ENCODE measurements around the gene TCL1A.
"Not testable (repeated sequence)": the region's sequence is repeated elsewhere in the genome, so short reads cannot be mapped to it uniquely, and the experiment has no call there.

TCL1A gene

DNA sequence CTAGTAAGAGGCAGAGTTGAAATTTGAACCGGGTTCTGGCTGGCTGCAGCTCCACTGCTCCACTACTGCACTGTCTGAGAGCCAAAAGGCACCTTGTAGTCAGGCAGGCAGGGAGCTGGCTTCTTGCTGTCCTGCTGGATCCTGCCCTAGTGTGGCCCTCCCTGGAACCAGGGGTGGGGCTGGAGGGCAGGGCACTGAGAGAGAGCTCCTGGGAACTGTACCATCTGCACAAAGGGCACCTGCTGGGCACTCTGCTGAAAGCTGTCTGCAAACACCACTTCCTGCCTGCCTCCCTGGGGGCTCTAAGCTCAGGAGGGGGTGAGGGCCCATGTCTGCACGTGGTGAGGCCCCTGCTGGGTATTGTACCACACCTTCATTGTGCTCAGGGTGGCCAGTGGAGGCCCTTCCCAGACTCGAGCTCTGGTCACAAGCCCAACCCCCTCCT, 46.7 kb downstream of the TCL1A start:
- H3K27ac ChIP-seq: no peak overlapping the region

DNA sequence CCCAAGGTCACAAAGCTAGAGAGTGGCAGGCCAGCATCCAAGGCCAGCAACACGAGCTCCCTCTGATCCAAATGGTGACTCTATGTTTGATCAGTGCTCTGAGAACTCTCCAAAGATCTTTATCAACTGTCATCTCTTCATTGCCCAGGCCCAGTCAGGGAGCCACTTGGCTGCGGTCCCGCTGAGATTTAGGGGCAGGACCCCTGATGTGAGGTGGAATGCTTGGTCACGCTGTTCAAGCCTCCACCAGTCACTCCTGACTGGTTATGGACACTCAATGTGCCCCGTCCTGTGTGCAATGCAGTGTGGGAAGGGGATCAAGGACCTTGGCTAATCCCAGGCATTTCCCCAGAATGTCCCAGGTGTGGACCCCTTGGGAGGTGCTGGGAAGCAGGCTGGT, 47.5 kb downstream of the TCL1A start:
- Histone ChIP-seq H3K4me3 (no peak overlapping the region), H3K27ac (no peak overlapping the region)
- TF ChIP-seq, protein P1, sequence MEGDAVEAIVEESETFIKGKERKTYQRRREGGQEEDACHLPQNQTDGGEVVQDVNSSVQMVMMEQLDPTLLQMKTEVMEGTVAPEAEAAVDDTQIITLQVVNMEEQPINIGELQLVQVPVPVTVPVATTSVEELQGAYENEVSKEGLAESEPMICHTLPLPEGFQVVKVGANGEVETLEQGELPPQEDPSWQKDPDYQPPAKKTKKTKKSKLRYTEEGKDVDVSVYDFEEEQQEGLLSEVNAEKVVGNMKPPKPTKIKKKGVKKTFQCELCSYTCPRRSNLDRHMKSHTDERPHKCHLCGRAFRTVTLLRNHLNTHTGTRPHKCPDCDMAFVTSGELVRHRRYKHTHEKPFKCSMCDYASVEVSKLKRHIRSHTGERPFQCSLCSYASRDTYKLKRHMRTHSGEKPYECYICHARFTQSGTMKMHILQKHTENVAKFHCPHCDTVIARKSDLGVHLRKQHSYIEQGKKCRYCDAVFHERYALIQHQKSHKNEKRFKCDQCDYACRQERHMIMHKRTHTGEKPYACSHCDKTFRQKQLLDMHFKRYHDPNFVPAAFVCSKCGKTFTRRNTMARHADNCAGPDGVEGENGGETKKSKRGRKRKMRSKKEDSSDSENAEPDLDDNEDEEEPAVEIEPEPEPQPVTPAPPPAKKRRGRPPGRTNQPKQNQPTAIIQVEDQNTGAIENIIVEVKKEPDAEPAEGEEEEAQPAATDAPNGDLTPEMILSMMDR (IDR thresholded peaks at IDR 0.05): no peak
- DNase-seq (ENCODE audit: low spot score): no peak

More for the DNA sequence above, 46.7 kb downstream of the TCL1A start:
- no peak for DNase-seq (ENCODE audit: low spot score)
- no peak overlapping the region for H3K4me3 ChIP-seq
- TF ChIP-seq, protein P1 (IDR thresholded peaks at IDR 0.05): no peak

DNA sequence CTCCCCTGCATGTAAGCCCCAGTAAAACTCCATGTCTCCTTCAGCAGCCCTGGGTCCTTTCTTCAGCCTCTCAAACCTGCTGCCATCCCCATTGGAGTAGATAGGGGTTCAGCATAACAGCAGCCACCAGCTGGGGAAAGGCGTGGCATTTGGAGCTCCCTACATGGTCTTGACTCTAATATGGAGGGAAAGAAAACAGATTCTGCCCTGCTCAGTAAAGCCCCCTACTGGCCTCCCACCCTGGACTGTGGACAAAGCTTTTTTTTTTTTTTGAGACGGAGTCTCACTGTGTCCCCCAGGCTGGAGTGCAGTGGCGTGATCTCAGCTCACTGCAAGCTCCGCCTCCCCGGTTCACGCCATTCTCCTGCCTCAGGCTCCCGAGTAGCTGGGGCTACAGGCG, 48.4 kb downstream of the TCL1A start:
- not testable (repeated sequence) for H3K27ac ChIP-seq; DNase-seq (ENCODE audit: low spot score); H3K4me3 ChIP-seq

DNA sequence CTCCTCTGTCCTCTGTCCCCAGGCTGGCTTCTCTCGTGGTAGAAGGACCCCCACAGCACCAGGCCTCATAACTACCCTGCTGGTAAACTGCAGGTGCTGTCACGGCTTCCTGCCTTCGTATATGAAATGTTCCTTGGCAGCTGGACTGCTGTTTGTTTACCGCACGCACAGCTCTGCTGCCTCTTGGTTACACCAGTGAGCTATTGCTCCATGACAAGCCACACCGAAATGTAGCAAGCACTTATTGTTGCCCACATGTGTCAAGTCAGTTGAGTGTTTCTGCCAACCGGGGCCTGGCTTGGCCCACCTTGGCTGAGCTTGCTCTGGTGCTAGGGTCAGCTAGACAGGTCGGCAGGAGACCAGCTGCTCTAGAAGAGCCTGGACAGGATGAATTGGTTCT, 49.4 kb downstream of the TCL1A start:
- no peak for DNase-seq (ENCODE audit: low spot score)
- Histone ChIP-seq H3K4me3 (no peak overlapping the region), H3K27ac (no peak overlapping the region)
- TF ChIP-seq, protein P1 (IDR thresholded peaks at IDR 0.05): no peak

DNA sequence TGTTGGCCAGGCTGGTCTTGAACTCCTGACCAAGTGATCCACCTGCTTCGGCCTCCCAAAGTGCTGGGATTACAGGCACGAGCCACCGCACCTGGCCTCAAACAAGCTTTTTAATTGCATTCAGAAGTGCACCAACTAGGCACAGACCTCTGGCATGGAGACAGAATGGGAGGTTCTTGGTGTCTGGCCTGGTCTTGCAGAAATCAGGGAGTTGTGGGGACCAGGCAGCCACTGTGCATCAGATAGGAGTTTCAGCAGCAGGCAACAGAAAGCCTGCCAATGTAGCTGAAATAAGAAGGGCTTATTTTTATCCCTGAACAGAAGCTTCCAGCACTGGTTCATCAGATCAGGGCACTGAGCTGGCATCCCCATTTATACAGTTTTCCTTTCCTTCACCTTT, 49.9 kb downstream of the TCL1A start:
- H3K4me3 ChIP-seq: no peak overlapping the region
- TF ChIP-seq, protein P1 (IDR thresholded peaks at IDR 0.05): no peak
- DNase-seq (ENCODE audit: low spot score): no peak
- no peak overlapping the region for H3K27ac ChIP-seq

DNA sequence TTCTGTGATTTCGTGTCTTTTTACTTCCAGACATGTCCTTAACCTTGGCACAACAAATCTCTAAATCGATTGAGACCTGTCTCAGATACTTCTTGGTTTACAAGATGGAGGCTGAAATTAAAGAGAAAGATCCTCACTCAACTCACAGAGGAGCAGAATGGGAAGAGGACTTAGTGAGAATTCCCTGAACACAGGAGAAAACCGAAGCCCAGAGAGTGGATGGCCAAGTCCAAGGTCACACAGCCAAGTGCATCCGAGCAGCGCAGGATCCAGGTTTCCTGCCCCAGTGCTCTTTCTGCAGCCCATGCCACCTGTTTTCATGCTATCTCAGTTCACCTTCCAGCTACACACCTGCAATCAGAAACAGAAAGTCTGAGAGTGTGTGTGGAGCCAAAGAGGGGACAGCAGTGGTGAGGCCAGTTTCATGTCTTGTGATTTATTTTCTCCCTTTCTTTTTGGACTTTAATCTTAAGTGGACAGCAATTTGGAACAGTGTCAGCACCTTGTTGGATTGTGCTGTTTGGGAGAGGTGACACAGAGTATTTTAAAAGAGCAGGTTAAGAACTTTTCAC, 50.6 kb downstream of the TCL1A start:
- H3K27ac ChIP-seq: no peak overlapping the region
- peak overlapping the region; percentile 45 for H3K4me3 ChIP-seq
- TF ChIP-seq, protein P1 (IDR thresholded peaks at IDR 0.05): no peak
- no peak for DNase-seq (ENCODE audit: low spot score)

DNA sequence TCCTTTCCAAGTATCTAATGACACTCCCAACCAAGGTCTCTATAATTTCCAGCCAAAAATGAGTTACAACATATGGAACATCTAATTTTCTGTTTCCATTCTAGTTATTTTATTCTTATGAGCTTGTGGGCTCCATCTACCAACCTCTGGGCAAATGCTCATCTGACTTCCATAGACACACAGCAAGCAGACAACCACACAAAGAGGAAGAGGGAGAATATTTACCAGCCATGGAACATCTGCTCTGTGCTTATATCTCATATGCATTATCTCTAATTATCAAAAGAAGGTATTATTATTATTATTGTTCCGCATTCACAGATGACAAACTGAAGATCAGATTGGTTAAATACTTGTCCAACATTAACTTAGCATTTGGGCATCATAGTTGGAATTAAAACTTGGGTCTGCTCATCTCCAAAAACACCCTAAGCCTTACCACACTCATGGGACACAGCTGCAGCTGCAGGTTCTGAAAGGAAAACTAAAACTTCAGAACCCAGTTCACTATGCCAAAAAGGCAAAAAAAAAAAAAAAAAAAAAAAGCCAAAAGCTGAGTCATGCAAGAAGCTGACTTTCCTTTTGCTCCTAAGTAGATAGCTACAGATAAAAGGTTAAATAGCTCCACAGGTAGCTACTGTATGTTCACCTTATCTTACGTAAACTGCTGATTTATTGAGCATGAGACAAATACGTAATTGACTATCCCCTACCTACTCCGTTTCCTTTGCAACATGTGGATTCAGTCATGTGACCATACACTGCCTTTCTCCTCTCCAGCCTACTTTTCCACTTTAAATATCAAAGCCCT, 51.3 kb downstream of the TCL1A start:
- H3K27ac ChIP-seq: no peak overlapping the region
- TF ChIP-seq, protein P1 (IDR thresholded peaks at IDR 0.05): no peak
- peak overlapping the region; percentile 45 for H3K4me3 ChIP-seq
- DNase-seq (ENCODE audit: low spot score): no peak
